SH-SY5Y (cell line): ENCODE data around the gene MBNL2.

Experiments used
- GATA2 ChIP-seq: IDR thresholded peaks from 2 replicates; pipeline ENCODE4 v1.6.1; 2011; ENCODE audit warnings: mild to moderate bottlenecking, low read depth, low read length
- GATA3 ChIP-seq: IDR thresholded peaks from 2 replicates; pipeline ENCODE4 v1.6.1; 2011; ENCODE audit warnings: low read depth, mild to moderate bottlenecking, low read length, moderate library complexity

- TF ChIP-seq GATA2 (no peak), GATA3 (no peak)
These were observed 37.9 kb downstream of the MBNL2 start for GRCh38 chr13:97259798-97260714.
